K562 (cell line): ENCODE data around the gene CD248.

ENCODE experiments used
- ARNT ChIP-seq, 2 experiments: fragments of 450-650 bp; IDR thresholded peaks; 2 replicates each; pipeline ENCODE4 v1.6.1; 2016; ENCODE audit warnings: mild to moderate bottlenecking in 1 of 2
- CBX3 ChIP-seq, 2 experiments: IDR thresholded peaks; 1 replicate in 1 of 2; 2 replicates in 1 of 2; pipeline ENCODE4 v1.6.1; 2012; ENCODE audit warnings: inconsistent platforms in 2 of 2, low read length in 2 of 2, borderline replicate concordance in 1 of 2, control low read depth in 1 of 2
- CBX8 ChIP-seq: fragments of 200-600 bp; sonication (generic); IDR thresholded peaks from 2 replicates; pipeline ENCODE4 v1.6.1; 2012; ENCODE audit warnings: borderline replicate concordance, mixed run types, low read depth, mild to moderate bottlenecking, moderate library complexity, mixed read lengths, low read length, control low read depth, inconsistent platforms; ENCODE audit not compliant: poor library complexity, severe bottlenecking; ENCODE audit errors: extremely low read depth
- CHD2 ChIP-seq: IDR thresholded peaks from 2 replicates; pipeline ENCODE4 v1.6.1; 2011; ENCODE audit warnings: low read depth, low read length
- CTCF ChIP-seq, 3 experiments: IDR thresholded peaks in 2 of 3; conservative IDR thresholded peaks in 1 of 3; 2 replicates each; pipeline ENCODE4 v1.5.1; 2011 to 2012; ENCODE audit warnings: low read length in 3 of 3, mild to moderate bottlenecking in 3 of 3, control low read depth in 2 of 3, improper control_type of control experiment in 1 of 3, inconsistent platforms in 1 of 3, low read depth in 1 of 3, mixed read lengths in 1 of 3, moderate library complexity in 1 of 3; ENCODE audit not compliant: insufficient read depth in 2 of 3
- FOXJ3 ChIP-seq: sonication (generic); formaldehyde crosslinking; IDR thresholded peaks from 2 replicates; pipeline ENCODE4 v1.4.0; 2020; ENCODE audit warnings: mild to moderate bottlenecking, missing genetic modification reagents
- FOXM1 ChIP-seq, 2 experiments: fragments of 450-650 bp in 1 of 2; sonication (generic) in 1 of 2; formaldehyde crosslinking in 1 of 2; IDR thresholded peaks; 2 replicates each; pipeline versions ENCODE4 v1.6.1 to v1.9.0; 2017 to 2022; ENCODE audit warnings: low read depth in 2 of 2, mild to moderate bottlenecking in 2 of 2, missing genetic modification reagents in 1 of 2, moderate library complexity in 1 of 2
- NR2C2 ChIP-seq, 2 experiments: fragments of 200-800 bp in 1 of 2; sonication (Bioruptor generic) in 1 of 2; sonication (generic) in 1 of 2; formaldehyde crosslinking in 1 of 2; IDR thresholded peaks; 2 replicates each; pipeline versions ENCODE4 v1.6.1 to v1.8.0; 2016 to 2022; ENCODE audit warnings: mild to moderate bottlenecking in 1 of 2, missing compliant biosample characterization in 1 of 2, missing genetic modification characterization in 1 of 2, missing genetic modification reagents in 1 of 2
- RBM22 ChIP-seq: fragments of 200-400 bp; formaldehyde crosslinking; IDR thresholded peaks from 2 replicates; pipeline ENCODE4 v1.6.1; 2018; ENCODE audit warnings: low read length, low read depth; ENCODE audit not compliant: poor library complexity, severe bottlenecking
- ZBTB5 ChIP-seq: fragments of 450-650 bp; IDR thresholded peaks from 2 replicates; pipeline ENCODE4 v1.6.1; 2017; ENCODE audit warnings: antibody characterized with exemption
- ZNF512 ChIP-seq: IDR thresholded peaks from 2 replicates; pipeline ENCODE4 v1.6.1; 2016; ENCODE audit warnings: missing genetic modification characterization, missing compliant biosample characterization

GRCh38 chr11:66329165-66329673 lies 12.4 kb upstream of the CD248 start:
- TF ChIP-seq FOXM1 (IDR thresholded peaks at IDR 0.05; ENCODE audit: low read depth) (no peak), FOXM1 (CRISPR knock-in tag; IDR thresholded peaks at IDR 0.05; ENCODE audit: low read depth) (no peak), CBX3 (IDR thresholded peaks at IDR 0.05; ENCODE audit: borderline replicate concordance in 1 of 2, low read length in 2 of 2) (no peak), CTCF (IDR thresholded peaks at IDR 0.05 in 2 of 3, conservative IDR thresholded peaks at IDR 0.05 in 1 of 3; ENCODE audit: insufficient read depth in 2 of 3, low read depth in 1 of 3, low read length in 3 of 3) (no peak), ZBTB5 (no peak), CBX8 (no peak), ZNF512 (tag) (no peak), NR2C2 (CRISPR knock-in tag; IDR thresholded peaks at IDR 0.05) (no peak), NR2C2 (tag; IDR thresholded peaks at IDR 0.05) (no peak), CHD2 (no peak), ARNT (IDR thresholded peaks at IDR 0.05) (no peak), RBM22 (no peak), FOXJ3 (CRISPR knock-in tag) (no peak)
